IPS-18a (cell line): ENCODE measurements around the gene TRIML2.

ENCODE experiments used
- H3K27ac ChIP-seq: one replicate; pipeline ENCODE4 v1.5.1; 2013; ENCODE audit warnings: low read length
- H3K27me3 ChIP-seq: one replicate; pipeline ENCODE4 v1.6.1; 2013; ENCODE audit warnings: mild to moderate bottlenecking, low read length; ENCODE audit not compliant: control insufficient read depth, insufficient read depth
- H3K36me3 ChIP-seq: one replicate; pipeline ENCODE4 v1.6.1; 2013; ENCODE audit warnings: low read depth, low read length; ENCODE audit not compliant: control insufficient read depth
- H3K4me1 ChIP-seq: one replicate; pipeline ENCODE4 v1.6.1; 2013; ENCODE audit warnings: low read depth, low read length; ENCODE audit not compliant: control insufficient read depth
- H3K4me3 ChIP-seq: one replicate; pipeline ENCODE4 v1.5.1; 2013; ENCODE audit warnings: low read length
- H3K9ac ChIP-seq: one replicate; pipeline ENCODE4 v1.6.1; 2013; ENCODE audit warnings: mild to moderate bottlenecking, low read length, moderate library complexity
- H3K9me3 ChIP-seq: one replicate; pipeline ENCODE4 v1.6.1; 2013; ENCODE audit warnings: low read depth, low read length; ENCODE audit not compliant: control insufficient read depth

The TRIML2 gene

GRCh38 chr4:188130355-188130754 lies 21.0 kb upstream of the TRIML2 start:
- Histone ChIP-seq H3K9me3 (no peaks in the 10 kb centered on the region), H3K27me3 (no peaks in the 10 kb centered on the region), H3K4me1 (no peaks in the 10 kb centered on the region), H3K36me3 (no peaks in the 10 kb centered on the region), H3K4me3 (no peak overlapping the region), H3K27ac (no peak overlapping the region), H3K9ac (no peak overlapping the region)

GRCh38 chr4:188127214-188127874 lies 17.9 kb upstream of the TRIML2 start:
- H3K9me3 ChIP-seq = no peaks in the 10 kb centered on the region
- H3K4me3 ChIP-seq = no peak overlapping the region
- no peaks in the 10 kb centered on the region for H3K27me3 ChIP-seq
- H3K9ac ChIP-seq = no peak overlapping the region
- peaks cover 4% of the 10 kb centered on the region for H3K4me1 ChIP-seq
- no peaks in the 10 kb centered on the region for H3K36me3 ChIP-seq
- H3K27ac ChIP-seq = no peak overlapping the region

- H3K36me3 ChIP-seq = no peaks in the 10 kb centered on the region
- peaks cover 15% of the 10 kb centered on the region for H3K4me1 ChIP-seq
- H3K27ac ChIP-seq = no peak overlapping the region
- H3K4me3 ChIP-seq = no peak overlapping the region
- no peaks in the 10 kb centered on the region for H3K27me3 ChIP-seq
- H3K9me3 ChIP-seq = no peaks in the 10 kb centered on the region
- no peak overlapping the region for H3K9ac ChIP-seq
Measured at GRCh38 chr4:188121530-188121929, 12.1 kb upstream of the TRIML2 start.

- no peaks in the 10 kb centered on the region for H3K27me3 ChIP-seq
- no peak overlapping the region for H3K9ac ChIP-seq
- peaks cover 15% of the 10 kb centered on the region for H3K4me1 ChIP-seq
- H3K27ac ChIP-seq = no peak overlapping the region
- H3K36me3 ChIP-seq = no peaks in the 10 kb centered on the region
- no peaks in the 10 kb centered on the region for H3K9me3 ChIP-seq
- H3K4me3 ChIP-seq = no peak overlapping the region
Measured at GRCh38 chr4:188117631-188118324, 8.4 kb upstream of the TRIML2 start.

GRCh38 chr4:188113156-188113555 lies 3.8 kb upstream of the TRIML2 start:
- no peaks in the 10 kb centered on the region for H3K9me3 ChIP-seq
- no peak overlapping the region for H3K4me3 ChIP-seq
- no peaks in the 10 kb centered on the region for H3K36me3 ChIP-seq
- H3K4me1 ChIP-seq = peaks cover 16% of the 10 kb centered on the region
- no peak overlapping the region for H3K27ac ChIP-seq
- no peak overlapping the region for H3K9ac ChIP-seq
- H3K27me3 ChIP-seq = no peaks in the 10 kb centered on the region

GRCh38 chr4:188111955-188112354 lies 2.6 kb upstream of the TRIML2 start:
- H3K27me3 ChIP-seq = no peaks in the 10 kb centered on the region
- no peaks in the 10 kb centered on the region for H3K9me3 ChIP-seq
- no peak overlapping the region for H3K9ac ChIP-seq
- H3K27ac ChIP-seq = no peak overlapping the region
- peaks cover 26% of the 10 kb centered on the region for H3K4me1 ChIP-seq
- H3K36me3 ChIP-seq = no peaks in the 10 kb centered on the region
- H3K4me3 ChIP-seq = no peak overlapping the region

GRCh38 chr4:188110741-188111471 lies 1.5 kb upstream of the TRIML2 start:
- H3K4me3 ChIP-seq = no peak overlapping the region
- no peaks in the 10 kb centered on the region for H3K9me3 ChIP-seq
- no peaks in the 10 kb centered on the region for H3K27me3 ChIP-seq
- no peaks in the 10 kb centered on the region for H3K36me3 ChIP-seq
- H3K9ac ChIP-seq = no peak overlapping the region
- no peak overlapping the region for H3K27ac ChIP-seq
- H3K4me1 ChIP-seq = peaks cover 26% of the 10 kb centered on the region

GRCh38 chr4:188110036-188110435 lies 633 bp upstream of the TRIML2 start:
- H3K27me3 ChIP-seq = no peaks in the 10 kb centered on the region
- no peaks in the 10 kb centered on the region for H3K9me3 ChIP-seq
- peak overlapping the region; percentile 62 for H3K9ac ChIP-seq
- peak overlapping the region; percentile 70 for H3K4me3 ChIP-seq
- H3K27ac ChIP-seq = peak overlapping the region; percentile 64
- peaks cover 8% of the 10 kb centered on the region for H3K36me3 ChIP-seq
- H3K4me1 ChIP-seq = peaks cover 26% of the 10 kb centered on the region

- peaks cover 20% of the 10 kb centered on the region for H3K36me3 ChIP-seq
- H3K4me3 ChIP-seq = peak overlapping the region; percentile 70
- H3K27me3 ChIP-seq = no peaks in the 10 kb centered on the region
- H3K4me1 ChIP-seq = peaks cover 26% of the 10 kb centered on the region
- peak overlapping the region; percentile 62 for H3K9ac ChIP-seq
- H3K27ac ChIP-seq = peak overlapping the region; percentile 64
- no peaks in the 10 kb centered on the region for H3K9me3 ChIP-seq
Measured at GRCh38 chr4:188107931-188108843, 1.2 kb downstream of the TRIML2 start.

- no peak overlapping the region for H3K9ac ChIP-seq
- no peak overlapping the region for H3K27ac ChIP-seq
- H3K4me3 ChIP-seq = no peak overlapping the region
- H3K4me1 ChIP-seq = peaks cover 26% of the 10 kb centered on the region
- H3K27me3 ChIP-seq = no peaks in the 10 kb centered on the region
- no peaks in the 10 kb centered on the region for H3K9me3 ChIP-seq
- peaks cover 24% of the 10 kb centered on the region for H3K36me3 ChIP-seq
Measured at GRCh38 chr4:188106454-188106853, 2.9 kb downstream of the TRIML2 start.

- H3K4me3 ChIP-seq = no peak overlapping the region
- H3K9me3 ChIP-seq = no peaks in the 10 kb centered on the region
- no peaks in the 10 kb centered on the region for H3K27me3 ChIP-seq
- peaks cover 54% of the 10 kb centered on the region for H3K36me3 ChIP-seq
- H3K27ac ChIP-seq = no peak overlapping the region
- no peaks in the 10 kb centered on the region for H3K4me1 ChIP-seq
- no peak overlapping the region for H3K9ac ChIP-seq
Measured at GRCh38 chr4:188092824-188093223, 16.6 kb downstream of the TRIML2 start.
